ENCODE data around the gene GSTT4.

GRCh38 chr22:24026733-24027132 is 21.5 kb upstream of the GSTT4 start:
- TF ChIP-seq, protein P1, sequence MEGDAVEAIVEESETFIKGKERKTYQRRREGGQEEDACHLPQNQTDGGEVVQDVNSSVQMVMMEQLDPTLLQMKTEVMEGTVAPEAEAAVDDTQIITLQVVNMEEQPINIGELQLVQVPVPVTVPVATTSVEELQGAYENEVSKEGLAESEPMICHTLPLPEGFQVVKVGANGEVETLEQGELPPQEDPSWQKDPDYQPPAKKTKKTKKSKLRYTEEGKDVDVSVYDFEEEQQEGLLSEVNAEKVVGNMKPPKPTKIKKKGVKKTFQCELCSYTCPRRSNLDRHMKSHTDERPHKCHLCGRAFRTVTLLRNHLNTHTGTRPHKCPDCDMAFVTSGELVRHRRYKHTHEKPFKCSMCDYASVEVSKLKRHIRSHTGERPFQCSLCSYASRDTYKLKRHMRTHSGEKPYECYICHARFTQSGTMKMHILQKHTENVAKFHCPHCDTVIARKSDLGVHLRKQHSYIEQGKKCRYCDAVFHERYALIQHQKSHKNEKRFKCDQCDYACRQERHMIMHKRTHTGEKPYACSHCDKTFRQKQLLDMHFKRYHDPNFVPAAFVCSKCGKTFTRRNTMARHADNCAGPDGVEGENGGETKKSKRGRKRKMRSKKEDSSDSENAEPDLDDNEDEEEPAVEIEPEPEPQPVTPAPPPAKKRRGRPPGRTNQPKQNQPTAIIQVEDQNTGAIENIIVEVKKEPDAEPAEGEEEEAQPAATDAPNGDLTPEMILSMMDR (conservative IDR thresholded peaks at IDR 0.05) = no peak
- no peak for TF ChIP-seq ZFX (IDR thresholded peaks at IDR 0.05)
